Esophagus squamous epithelium (tissue), 4 donors: Measurements from ENCODE around the gene SKI.

Experiments used
- POLR2A ChIP-seq, 4 donors: fragments of 450-650 bp; IDR thresholded peaks; one replicate each; pipeline ENCODE4 v1.6.1; 2017; ENCODE audit warnings: antibody characterized with exemption in 4 of 4, mild to moderate bottlenecking in 4 of 4, moderate library complexity in 3 of 4
- TF ChIP-seq, protein P1 (sequence below), 6 experiments: fragments of 450-650 bp in 4 of 6; fragments of 200-600 bp in 2 of 6; sonication (generic) in 2 of 6; IDR thresholded peaks; one replicate each; pipeline ENCODE4 v1.5.1; 2016 to 2019; ENCODE audit warnings: antibody characterized with exemption in 6 of 6, mild to moderate bottlenecking in 4 of 6, moderate library complexity in 4 of 6

DNA sequence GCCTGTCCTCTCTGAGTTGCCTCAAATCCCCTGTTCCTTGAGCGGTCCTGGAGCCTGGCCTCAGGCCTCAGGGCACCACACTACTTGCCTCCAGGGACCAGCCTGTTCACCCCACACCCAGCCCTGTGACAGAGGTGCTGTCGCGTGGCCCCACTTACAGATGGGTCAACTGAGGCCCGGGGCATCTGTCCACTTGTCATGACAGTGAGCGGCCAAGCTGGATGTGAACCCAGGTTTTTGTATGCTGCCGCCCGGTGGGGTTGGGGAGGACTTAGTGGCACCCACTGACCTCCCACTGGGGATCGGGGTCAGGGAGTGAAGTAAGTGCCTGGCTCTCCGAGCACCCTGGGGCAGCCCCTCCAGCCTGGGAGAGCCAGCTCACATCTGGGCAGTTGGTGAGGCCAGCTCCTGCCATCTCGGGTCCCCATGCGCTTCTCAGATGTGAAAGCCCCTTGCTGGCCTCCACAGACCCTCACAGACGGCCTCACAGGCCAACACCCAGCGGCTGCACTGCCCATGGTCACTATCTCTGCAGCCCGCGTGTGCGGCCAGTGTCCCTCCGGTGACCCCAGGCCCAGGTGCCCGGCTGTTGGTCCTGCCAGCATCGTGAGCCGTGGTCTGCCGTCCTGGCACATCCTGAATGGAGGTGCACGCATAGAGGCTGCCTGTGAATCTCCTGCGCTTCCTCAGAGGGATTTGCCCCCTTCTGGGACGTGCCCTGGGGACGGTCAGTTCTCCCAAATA, 24.3 kb upstream of the SKI start:
- TF ChIP-seq, protein P1, sequence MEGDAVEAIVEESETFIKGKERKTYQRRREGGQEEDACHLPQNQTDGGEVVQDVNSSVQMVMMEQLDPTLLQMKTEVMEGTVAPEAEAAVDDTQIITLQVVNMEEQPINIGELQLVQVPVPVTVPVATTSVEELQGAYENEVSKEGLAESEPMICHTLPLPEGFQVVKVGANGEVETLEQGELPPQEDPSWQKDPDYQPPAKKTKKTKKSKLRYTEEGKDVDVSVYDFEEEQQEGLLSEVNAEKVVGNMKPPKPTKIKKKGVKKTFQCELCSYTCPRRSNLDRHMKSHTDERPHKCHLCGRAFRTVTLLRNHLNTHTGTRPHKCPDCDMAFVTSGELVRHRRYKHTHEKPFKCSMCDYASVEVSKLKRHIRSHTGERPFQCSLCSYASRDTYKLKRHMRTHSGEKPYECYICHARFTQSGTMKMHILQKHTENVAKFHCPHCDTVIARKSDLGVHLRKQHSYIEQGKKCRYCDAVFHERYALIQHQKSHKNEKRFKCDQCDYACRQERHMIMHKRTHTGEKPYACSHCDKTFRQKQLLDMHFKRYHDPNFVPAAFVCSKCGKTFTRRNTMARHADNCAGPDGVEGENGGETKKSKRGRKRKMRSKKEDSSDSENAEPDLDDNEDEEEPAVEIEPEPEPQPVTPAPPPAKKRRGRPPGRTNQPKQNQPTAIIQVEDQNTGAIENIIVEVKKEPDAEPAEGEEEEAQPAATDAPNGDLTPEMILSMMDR (IDR thresholded peaks at IDR 0.05) = no peak
- no peak for TF ChIP-seq POLR2A (IDR thresholded peaks at IDR 0.05)
